HepG2 (cell line): ENCODE measurements around the gene DYSF. TPM values are rescaled to one million over a fixed set of nuclear protein-coding genes. Genes with fewer than 3 reads are reported as not detected.

Source experiments
- ATAC-seq: fragments of 200-7000 bp; cut with Tn5 transposase; 3 replicates; pipeline ENCODE4 v1.9.1; 2020; ENCODE audit warnings: mild to moderate bottlenecking, moderate library complexity
- BruUV-seq: library from RNA; stranded (reverse); fragments of 400-500 nt; replicated peaks from 2 replicates; lab custom pipeline; 2021; lab: Mats Ljungman, UMichigan
- CTCF ChIA-PET: fragments of 300-600 bp; formaldehyde crosslinking; extraction: SDS; loops from one replicate; lab custom pipeline; 2021; ENCODE audit warnings: low total read pairs, inconsistent platforms, low intra/inter-chr PET ratio; lab: Yijun Ruan, JAX
- POLR2A ChIA-PET: fragments of 350-600 bp; sonication (Branson Sonifier 250); formaldehyde crosslinking; loops from one replicate; lab custom pipeline; 2020; ENCODE audit warnings: antibody characterized with exemption, inconsistent platforms; lab: Yijun Ruan, JAX
- DNase-seq: peaks from one replicate; pipeline ENCODE4 v3.0.0-alpha.2; 2015; ENCODE audit warnings: low spot score
- FAIRE-seq: peaks from 3 replicates; lab custom pipeline; 2011; peaks lifted over from hg19 to GRCh38; lab: Jason Lieb, UNC
- H2AFZ ChIP-seq: one replicate; pipeline ENCODE4 v1.6.1; 2011; ENCODE audit warnings: low read length, inconsistent platforms
- H3K27ac ChIP-seq: fragments of 300-600 bp; 3 replicates; pipeline ENCODE4 v1.8.0; 2011; ENCODE audit warnings: mixed run types, mild to moderate bottlenecking, mixed read lengths, low read length, inconsistent platforms; ENCODE audit not compliant: insufficient read depth; ENCODE audit errors: extremely low read length
- H3K27me3 ChIP-seq, 2 experiments: fragments of 200-600 bp in 1 of 2; 2 replicates in 1 of 2; 3 replicates in 1 of 2; pipeline versions ENCODE4 v1.6.0 to v1.8.0; 2011; ENCODE audit warnings: low read length in 2 of 2, mild to moderate bottlenecking in 2 of 2, moderate library complexity in 2 of 2, inconsistent platforms in 1 of 2; ENCODE audit not compliant: insufficient read depth in 2 of 2, control insufficient read depth in 1 of 2
- H3K36me3 ChIP-seq, 2 experiments: fragments of 200-600 bp in 1 of 2; replicated peaks in 1 of 2; 2 replicates in 1 of 2; 3 replicates in 1 of 2; pipeline versions ENCODE4 v1.5.1 to v1.8.0; 2011; ENCODE audit warnings: low read length in 2 of 2, inconsistent platforms in 1 of 2; ENCODE audit not compliant: insufficient read depth in 2 of 2, control insufficient read depth in 1 of 2
- H3K4me1 ChIP-seq: 2 replicates; pipeline ENCODE4 v1.5.1; 2012; ENCODE audit warnings: low read length, inconsistent platforms; ENCODE audit not compliant: insufficient read depth
- H3K4me2 ChIP-seq: 2 replicates; pipeline ENCODE4 v1.6.0; 2011; ENCODE audit warnings: low read depth, low read length, inconsistent platforms
- H3K4me3 ChIP-seq, 3 experiments: fragments of 200-600 bp in 1 of 3; sonication (generic), shearing (Covaris generic) in 1 of 3; replicated peaks in 1 of 3; 2 replicates each; pipeline ENCODE4 v1.5.1; 2011 to 2016; ENCODE audit warnings: low read length in 3 of 3, inconsistent platforms in 2 of 3, low read depth in 2 of 3, mild to moderate bottlenecking in 2 of 3, control low read depth in 1 of 3, mixed read lengths in 1 of 3; ENCODE audit not compliant: insufficient read depth in 1 of 3
- H3K79me2 ChIP-seq: one replicate; pipeline ENCODE4 v1.6.1; 2011; ENCODE audit warnings: low read length, inconsistent platforms; ENCODE audit not compliant: insufficient read depth
- H3K9ac ChIP-seq: 2 replicates; pipeline ENCODE4 v1.6.0; 2011; ENCODE audit warnings: mild to moderate bottlenecking, low read depth, low read length, inconsistent platforms; ENCODE audit not compliant: insufficient read depth
- H3K9me3 ChIP-seq: 2 replicates; pipeline ENCODE4 v1.5.1; 2012; ENCODE audit warnings: mild to moderate bottlenecking, low read length
- H4K20me1 ChIP-seq: 2 replicates; pipeline ENCODE4 v1.6.0; 2011; ENCODE audit warnings: inconsistent platforms, mild to moderate bottlenecking, low read length, moderate library complexity; ENCODE audit not compliant: insufficient read depth
- CBX1 ChIP-seq: IDR thresholded peaks from one replicate; pipeline ENCODE4 v1.6.1; 2016; ENCODE audit warnings: antibody characterized with exemption, low read depth
- CC2D1A ChIP-seq: sonication (generic); formaldehyde crosslinking; IDR thresholded peaks from 2 replicates; pipeline ENCODE4 v1.8.1; 2023; ENCODE audit warnings: mild to moderate bottlenecking, missing genetic modification reagents
- IRF2 ChIP-seq: IDR thresholded peaks from 2 replicates; pipeline ENCODE4 v1.6.1; 2018; ENCODE audit warnings: missing genetic modification reagents, missing compliant biosample characterization
- PAX8 ChIP-seq: sonication (generic); formaldehyde crosslinking; IDR thresholded peaks from 2 replicates; pipeline ENCODE4 v1.8.0; 2022; ENCODE audit warnings: mild to moderate bottlenecking, missing genetic modification reagents, borderline replicate concordance
- RAD51 ChIP-seq: fragments of 450-650 bp; IDR thresholded peaks from 2 replicates; pipeline ENCODE4 v1.6.1; 2016; ENCODE audit warnings: borderline replicate concordance
- SNAI1 ChIP-seq: sonication (generic); formaldehyde crosslinking; IDR thresholded peaks from 2 replicates; pipeline ENCODE4 v1.5.0; 2020; ENCODE audit warnings: mild to moderate bottlenecking, missing genetic modification reagents, borderline replicate concordance
- SP2 ChIP-seq: sonication (generic); formaldehyde crosslinking; IDR thresholded peaks from 2 replicates; pipeline ENCODE4 v1.5.1; 2020; ENCODE audit warnings: mild to moderate bottlenecking, missing genetic modification reagents
- TBX2 ChIP-seq: sonication (generic); formaldehyde crosslinking; IDR thresholded peaks from 2 replicates; pipeline ENCODE4 v1.5.0; 2020; ENCODE audit warnings: missing genetic modification reagents, mild to moderate bottlenecking, borderline replicate concordance
- ZBTB20 ChIP-seq: sonication (generic); formaldehyde crosslinking; IDR thresholded peaks from 2 replicates; pipeline ENCODE4 v1.8.1; 2023; ENCODE audit warnings: missing genetic modification reagents, low read depth, mild to moderate bottlenecking, borderline replicate concordance
- ZNF432 ChIP-seq: sonication (generic); formaldehyde crosslinking; IDR thresholded peaks from 2 replicates; pipeline ENCODE4 v1.5.0; 2020; ENCODE audit warnings: missing genetic modification reagents, mild to moderate bottlenecking, borderline replicate concordance
- ZNF441 ChIP-seq: sonication (generic); formaldehyde crosslinking; IDR thresholded peaks from 2 replicates; pipeline ENCODE4 v1.7.0; 2021; ENCODE audit warnings: missing genetic modification reagents, borderline replicate concordance
- ZNF607 ChIP-seq: sonication (generic); formaldehyde crosslinking; IDR thresholded peaks from 2 replicates; pipeline ENCODE4 v1.5.1; 2020; ENCODE audit warnings: missing genetic modification reagents, mild to moderate bottlenecking, borderline replicate concordance
- ZNF629 ChIP-seq: sonication (generic); formaldehyde crosslinking; conservative IDR thresholded peaks from 2 replicates; pipeline ENCODE4 v1.5.0; 2020; ENCODE audit warnings: missing genetic modification reagents
- ZNF772 ChIP-seq: sonication (generic); formaldehyde crosslinking; IDR thresholded peaks from 2 replicates; pipeline ENCODE4 v1.5.0; 2020; ENCODE audit warnings: mild to moderate bottlenecking, missing genetic modification reagents
- ZNF773 ChIP-seq: sonication (generic); formaldehyde crosslinking; IDR thresholded peaks from 2 replicates; pipeline ENCODE4 v1.4.0; 2020; ENCODE audit warnings: missing genetic modification reagents, borderline replicate concordance
- WGBS: methylation state at CpG from one replicate; pipeline ENCODE4 v1.1.6; 2017; ENCODE audit warnings: low lambda C conversion rate; 5-methylcytosine and 5-hydroxymethylcytosine counted together
- in situ Hi-C: cut with HindIII; loops from 2 replicates; pipeline ENCODE4 v1.10.0; 2017; ENCODE audit warnings: low pct_unique_long_range_greater_than_20kb; ENCODE audit not compliant: extremely low pct_ligation_motif_present
- intact Hi-C: fragments of 100-400 bp; cut with micrococcal nuclease; formaldehyde crosslinking; loops from one replicate; pipeline ENCODE4 v1.10.0; 2022; ENCODE audit not compliant: unreplicated experiment
- polyA plus RNA-seq, 8 experiments: library from polyadenylated mRNA; depleted of rRNA in 3 of 8; stranded (reverse) in 7 of 8; unstranded in 1 of 8; fragments of >200 nt; fragmentation: Illumina TruSeq in 4 of 8; extraction: Trizol in 4 of 8; gene quantifications; 2 replicates each; pipeline versions ENCODE4 v1.2.1 to v1.2.3, GENCODE V29; 2011 to 2016; ENCODE audit warnings: low read depth in 4 of 8, missing spikeins in 1 of 8, mixed read lengths in 1 of 8; ENCODE audit not compliant: insufficient read depth in 1 of 8
- total RNA-seq, 5 experiments: library from RNA; depleted of rRNA; stranded (reverse); fragments of >200 nt; fragmentation: Illumina TruSeq; extraction: Trizol; gene quantifications; 2 replicates each; pipeline ENCODE4 v1.2.3, GENCODE V29; 2016; ENCODE audit warnings: low read depth in 1 of 5
- TF ChIP-seq, protein P1 (sequence below): sonication (generic); formaldehyde crosslinking; IDR thresholded peaks from 2 replicates; pipeline ENCODE4 v1.8.0; 2022; ENCODE audit warnings: mild to moderate bottlenecking, missing genetic modification reagents

The DYSF gene
- total and polyA plus RNA-seq, 2 of the 13 experiments (the other 11 are each of a cell fraction or from before 2014, with no cell fraction given) = 0.15 to 2.4 TPM

DNA sequence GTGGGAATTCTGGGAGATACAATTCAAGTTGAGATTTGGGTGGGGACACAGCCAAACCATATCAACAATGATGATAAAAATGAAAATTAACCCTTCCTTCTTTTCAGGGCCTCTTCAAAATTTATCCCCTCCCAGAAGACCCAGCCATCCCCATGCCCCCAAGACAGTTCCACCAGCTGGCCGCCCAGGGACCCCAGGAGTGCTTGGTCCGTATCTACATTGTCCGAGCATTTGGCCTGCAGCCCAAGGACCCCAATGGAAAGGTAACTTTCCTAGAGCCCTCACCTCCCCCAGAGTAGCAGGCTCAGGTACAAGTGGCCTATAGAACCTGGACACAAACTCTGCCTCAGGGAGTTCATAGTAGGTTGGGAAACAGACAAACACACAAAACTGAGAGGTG lies 205.4 kb downstream of the DYSF start:
- Histone ChIP-seq H3K4me3 (no peak overlapping the region), H2AFZ (no peak overlapping the region), H3K9me3 (peaks cover 22% of the 10 kb centered on the region), H4K20me1 (no peaks in the 10 kb centered on the region), H3K79me2 (no peaks in the 10 kb centered on the region), H3K27me3 (no peaks in the 10 kb centered on the region), H3K4me2 (no peak overlapping the region), H3K36me3 (no peaks in the 10 kb centered on the region), H3K27ac (no peak overlapping the region), H3K4me1 (no peaks in the 10 kb centered on the region), H3K9ac (no peak overlapping the region)
- 41% methylated on average over 3 of the region's 3 CpGs for WGBS
- no peak for DNase-seq
- no TSS peak for BruUV-seq
- intact Hi-C loops (no loop called here), in situ Hi-C loops (no loop called here)
- ChIA-PET CTCF (no interaction called here), POLR2A (no interaction called here)
- TF ChIP-seq PAX8 (CRISPR knock-in tag) = no peak
- no peak for TF ChIP-seq CC2D1A (CRISPR knock-in tag)
- TF ChIP-seq IRF2 (CRISPR knock-in tag) = no peak
- TF ChIP-seq, protein P1, sequence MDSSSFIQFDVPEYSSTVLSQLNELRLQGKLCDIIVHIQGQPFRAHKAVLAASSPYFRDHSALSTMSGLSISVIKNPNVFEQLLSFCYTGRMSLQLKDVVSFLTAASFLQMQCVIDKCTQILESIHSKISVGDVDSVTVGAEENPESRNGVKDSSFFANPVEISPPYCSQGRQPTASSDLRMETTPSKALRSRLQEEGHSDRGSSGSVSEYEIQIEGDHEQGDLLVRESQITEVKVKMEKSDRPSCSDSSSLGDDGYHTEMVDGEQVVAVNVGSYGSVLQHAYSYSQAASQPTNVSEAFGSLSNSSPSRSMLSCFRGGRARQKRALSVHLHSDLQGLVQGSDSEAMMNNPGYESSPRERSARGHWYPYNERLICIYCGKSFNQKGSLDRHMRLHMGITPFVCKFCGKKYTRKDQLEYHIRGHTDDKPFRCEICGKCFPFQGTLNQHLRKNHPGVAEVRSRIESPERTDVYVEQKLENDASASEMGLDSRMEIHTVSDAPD (CRISPR knock-in tag) = no peak
- TF ChIP-seq RAD51 = no peak
- TF ChIP-seq ZNF432 (CRISPR knock-in tag) = no peak
- TF ChIP-seq ZNF773 (CRISPR knock-in tag) = no peak
- no peak for TF ChIP-seq ZBTB20 (CRISPR knock-in tag)
- TF ChIP-seq TBX2 (CRISPR knock-in tag) = no peak
- no peak for TF ChIP-seq SNAI1
- no peak for TF ChIP-seq SP2
- no peak for TF ChIP-seq ZNF629
- no peak for TF ChIP-seq ZNF772
- TF ChIP-seq ZNF607 = no peak
- no peak for TF ChIP-seq ZNF441 (CRISPR knock-in tag)
- no peak for TF ChIP-seq CBX1
- no peak for ATAC-seq
- FAIRE-seq = no peak
